Measurements from ENCODE around the gene C4BPB. TPM values are rescaled to one million over a fixed set of nuclear protein-coding genes. Genes with fewer than 3 reads are reported as not detected.

Gene C4BPB
- total and polyA plus RNA-seq, 2 of the 4 experiments (the other 2 are of a cell fraction), result not detected

DNA sequence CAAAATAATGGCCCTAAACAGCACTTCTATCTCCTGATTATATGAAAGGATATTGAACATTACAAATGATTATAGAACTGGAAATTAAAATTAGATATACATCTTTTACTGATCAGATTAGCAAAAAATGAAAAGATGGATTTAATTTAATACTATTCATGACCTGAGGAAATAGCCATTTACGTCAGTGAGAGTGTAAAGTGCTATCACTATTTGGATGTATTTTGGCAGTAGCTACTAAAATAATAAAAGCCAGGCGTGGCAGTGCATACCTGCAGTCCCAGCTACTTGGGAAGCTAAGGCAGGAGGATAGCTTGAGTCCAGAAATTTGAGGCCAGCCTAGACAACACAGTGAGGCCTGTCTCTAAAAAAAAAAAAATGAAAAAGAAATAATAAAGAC, 5.3 kb downstream of the C4BPB start:
- no peak overlapping the region for H3K56ac ChIP-seq (ENCODE audit: extremely low read depth, insufficient read depth, low read length)
- POLR2A ChIA-PET (ENCODE audit: unreplicated experiment), result no interaction called here
- no peak overlapping the region for H2AFZ ChIP-seq (replicated peaks; ENCODE audit: low read length, poor library complexity)
- H3K23ac ChIP-seq (ENCODE audit: low read depth, low read length), result no peak overlapping the region
- no peak for ATAC-seq (ENCODE audit: low read depth)
- H4K8ac ChIP-seq (ENCODE audit: low read depth in 2 of 2, low read length in 2 of 2), result no peak overlapping the region
- no peaks in the 10 kb centered on the region for H3K4me1 ChIP-seq (ENCODE audit: control insufficient read depth, insufficient read depth, low read length)
- dilution Hi-C loops (cut with HindIII; ENCODE audit: low sequenced_read_pairs, unreplicated experiment), result no loop called here
- WGBS, 2 experiments (ENCODE audit: extremely low coverage in 2 of 2, insufficient read length in 1 of 2), result 0% methylated on average over 1 of the region's 2 CpGs; no CpG with 5 or more reads in 1 of the 2 experiments
- H3K4me3 ChIP-seq (ENCODE audit: insufficient read depth, low read depth, low read length), result no peak overlapping the region
- no peaks in the 10 kb centered on the region for H3K36me3 ChIP-seq (ENCODE audit: control insufficient read depth, insufficient read depth, low read length)
- in situ Hi-C loops (cut with MboI; ENCODE audit: low sequenced_read_pairs), result loop anchor here (5.0 kb wide), 1 partner anchor 313 kb away; no protein-coding TSS in a partner anchor
- H4K20me1 ChIP-seq (ENCODE audit: insufficient read depth, low read length), result no peaks in the 10 kb centered on the region
- no peak overlapping the region for H2BK15ac ChIP-seq (ENCODE audit: low read depth, low read length)
- H3K79me1 ChIP-seq (ENCODE audit: low read depth in 1 of 2, low read length in 2 of 2), result no peaks in the 10 kb centered on the region
- no peak overlapping the region for H3K18ac ChIP-seq (ENCODE audit: low read depth, low read length)
- H2BK120ac ChIP-seq (ENCODE audit: low read depth, low read length), result no peak overlapping the region
- no peak overlapping the region for H2BK5ac ChIP-seq (ENCODE audit: low read depth, low read length, poor library complexity, severe bottlenecking)
- H4K91ac ChIP-seq (ENCODE audit: insufficient read depth, low read depth, low read length), result no peak overlapping the region
- H3K9me3 ChIP-seq (ENCODE audit: control insufficient read depth, insufficient read depth, low read length), result no peaks in the 10 kb centered on the region
- H3K14ac ChIP-seq (replicated peaks; ENCODE audit: low read depth, low read length), result no peak overlapping the region
- H3K9ac ChIP-seq (ENCODE audit: low read depth, low read length), result no peak overlapping the region
- H3K27ac ChIP-seq (ENCODE audit: insufficient read depth, low read length), result no peak overlapping the region
- no peak overlapping the region for H2AK9ac ChIP-seq (replicated peaks; ENCODE audit: low read depth, low read length, poor library complexity)
- BruUV-seq (replicated peaks), result no TSS peak
- H3K27me3 ChIP-seq (ENCODE audit: control insufficient read depth, insufficient read depth, low read length), result peaks cover 3% of the 10 kb centered on the region; the same call in 1 of the 2 replicates
- H4K5ac ChIP-seq (ENCODE audit: low read depth, low read length), result no peak overlapping the region
- CTCF ChIA-PET, result interaction anchor here (1.0 kb wide), 1 partner anchor 45 kb away, joined by 3 read pairs; no protein-coding TSS in a partner anchor
- H3K4ac ChIP-seq (ENCODE audit: low read depth, low read length), result no peak overlapping the region
- no peak overlapping the region for H2AK5ac ChIP-seq (ENCODE audit: low read depth, low read length)
- no peak for DNase-seq
- H2BK20ac ChIP-seq (ENCODE audit: low read depth, low read length), result no peak overlapping the region
- intact Hi-C loops (cut with micrococcal nuclease), result no loop called here
- H3K4me2 ChIP-seq (ENCODE audit: low read depth, low read length), result no peak overlapping the region
- H3K9me1 ChIP-seq (ENCODE audit: insufficient read depth, low read length), result no peaks in the 10 kb centered on the region
- TF ChIP-seq BHLHE40 (IDR thresholded peaks at IDR 0.05; ENCODE audit: low read depth, low read length), result no peak
- TF ChIP-seq, protein P1, sequence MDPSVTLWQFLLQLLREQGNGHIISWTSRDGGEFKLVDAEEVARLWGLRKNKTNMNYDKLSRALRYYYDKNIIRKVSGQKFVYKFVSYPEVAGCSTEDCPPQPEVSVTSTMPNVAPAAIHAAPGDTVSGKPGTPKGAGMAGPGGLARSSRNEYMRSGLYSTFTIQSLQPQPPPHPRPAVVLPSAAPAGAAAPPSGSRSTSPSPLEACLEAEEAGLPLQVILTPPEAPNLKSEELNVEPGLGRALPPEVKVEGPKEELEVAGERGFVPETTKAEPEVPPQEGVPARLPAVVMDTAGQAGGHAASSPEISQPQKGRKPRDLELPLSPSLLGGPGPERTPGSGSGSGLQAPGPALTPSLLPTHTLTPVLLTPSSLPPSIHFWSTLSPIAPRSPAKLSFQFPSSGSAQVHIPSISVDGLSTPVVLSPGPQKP (IDR thresholded peaks at IDR 0.05; ENCODE audit: borderline replicate concordance, low read depth, low read length), result no peak
- no peak for TF ChIP-seq CTCF (conservative IDR thresholded peaks at IDR 0.05; ENCODE audit: low read depth, low read length)
- no peak for TF ChIP-seq FOS (IDR thresholded peaks at IDR 0.05; ENCODE audit: low read depth, low read length)
